Measurements from ENCODE around the gene ARFGAP2. TPM values are rescaled to one million over a fixed set of nuclear protein-coding genes. Genes with fewer than 3 reads are reported as not detected.

The ARFGAP2 gene
- total and polyA plus RNA-seq, 9 of the 15 experiments (the other 6 are each of a cell fraction or from before 2014, with no cell fraction given), result 29.1 to 140 (median 90.1) TPM

DNA sequence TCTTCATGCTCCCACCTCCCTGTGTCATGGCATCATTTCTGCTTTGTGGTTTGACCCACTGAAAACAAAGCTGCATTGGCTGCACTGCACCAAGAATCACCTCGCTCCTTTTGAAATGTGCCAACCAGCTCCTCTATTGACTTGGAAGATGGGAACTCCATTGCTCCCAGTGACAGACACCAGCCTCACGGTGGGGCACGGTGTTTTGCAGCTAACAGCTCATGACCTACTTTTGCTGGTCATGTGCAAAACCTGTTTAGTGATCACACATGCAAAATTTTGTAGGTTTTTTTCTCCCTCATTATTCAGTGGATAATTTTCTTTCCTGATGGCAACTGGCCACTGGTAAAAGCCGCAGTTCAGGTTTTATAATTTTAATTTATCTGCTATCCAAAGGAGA, 36.8 kb downstream of the ARFGAP2 start (continued):
- no peak for TF ChIP-seq ZNF318 (IDR thresholded peaks at IDR 0.05; ENCODE audit: borderline replicate concordance in 1 of 2, low read depth in 1 of 2)
- no peak for TF ChIP-seq PCBP1 (IDR thresholded peaks at IDR 0.05; ENCODE audit: low read depth, low read length, poor library complexity, severe bottlenecking)
- TF ChIP-seq ARID2 (IDR thresholded peaks at IDR 0.05), result no peak
